ENCODE results near the gene NECTIN1.

Gene NECTIN1

DNA sequence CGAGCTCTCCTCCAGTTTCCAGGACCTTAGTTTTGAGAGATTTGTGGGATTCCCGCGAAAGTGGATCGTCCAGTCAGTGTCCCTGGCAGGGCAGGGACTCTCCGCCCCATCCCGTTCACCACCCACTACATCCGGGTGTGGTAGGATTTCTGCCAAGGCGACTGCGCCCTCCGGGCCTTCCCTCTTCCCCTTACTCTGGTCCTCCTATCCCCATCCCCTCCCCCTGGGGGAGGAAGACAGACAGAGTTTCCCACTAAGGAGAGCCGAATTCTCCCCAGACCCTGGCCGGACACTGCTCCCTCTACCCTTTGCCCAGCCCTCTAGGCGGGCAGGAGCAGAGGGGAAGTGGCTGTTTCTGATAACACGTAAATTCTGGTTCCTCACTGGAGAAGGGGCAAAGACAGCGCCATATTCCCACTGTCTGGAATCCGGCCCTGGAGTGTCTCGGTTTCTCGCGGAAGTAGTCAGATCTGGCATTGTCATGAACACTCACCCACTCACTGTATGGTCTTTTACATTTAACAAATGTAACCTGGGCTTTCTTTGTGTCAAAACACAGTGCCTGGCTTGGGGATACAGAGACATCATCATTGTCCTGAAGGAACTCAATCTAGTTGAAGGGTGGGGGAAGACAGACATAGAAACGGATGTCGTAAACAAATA lies 1.1 kb upstream of the NECTIN1 start:
- DNase-seq = no peak

DNA sequence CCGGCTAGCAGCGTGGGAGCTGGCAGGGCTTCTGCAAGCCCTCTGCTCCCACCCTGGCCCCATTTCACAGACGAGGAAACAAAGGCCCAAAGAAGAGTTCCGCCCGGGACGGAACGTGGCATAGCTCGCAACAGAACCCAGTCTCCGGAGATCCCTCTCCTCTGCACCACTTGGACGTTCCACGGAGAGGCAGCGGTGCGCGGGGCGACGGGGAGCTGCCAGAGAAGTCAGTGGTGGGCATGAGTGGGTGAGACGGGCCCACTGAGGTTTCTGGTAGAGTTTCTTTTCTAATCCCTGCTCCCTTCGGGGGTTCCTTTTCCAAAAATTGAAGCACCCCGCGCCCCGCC lies 554 bp upstream of the NECTIN1 start:
- no peak for DNase-seq

DNA sequence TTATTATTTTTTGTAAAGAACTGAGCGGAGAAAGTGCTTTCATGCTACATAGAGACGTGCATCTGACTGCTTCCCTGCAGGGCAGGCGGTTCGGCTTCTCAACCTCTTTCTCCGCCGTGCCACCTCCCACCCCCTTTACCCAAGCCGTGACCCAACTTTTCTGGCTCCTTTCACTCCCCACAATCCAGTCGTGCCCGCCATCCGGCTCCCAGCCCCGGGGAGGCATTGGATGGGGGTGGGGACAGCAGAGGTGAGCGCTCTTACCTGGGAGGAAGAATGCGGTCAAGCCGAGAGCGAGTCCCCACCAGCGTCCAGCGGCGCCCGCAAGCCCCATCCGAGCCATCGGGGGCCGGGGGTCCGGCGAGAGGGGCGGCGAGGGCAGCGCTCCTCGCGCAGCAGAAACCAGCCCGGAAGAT lies 781 bp downstream of the NECTIN1 start:
- no peak for DNase-seq

DNA sequence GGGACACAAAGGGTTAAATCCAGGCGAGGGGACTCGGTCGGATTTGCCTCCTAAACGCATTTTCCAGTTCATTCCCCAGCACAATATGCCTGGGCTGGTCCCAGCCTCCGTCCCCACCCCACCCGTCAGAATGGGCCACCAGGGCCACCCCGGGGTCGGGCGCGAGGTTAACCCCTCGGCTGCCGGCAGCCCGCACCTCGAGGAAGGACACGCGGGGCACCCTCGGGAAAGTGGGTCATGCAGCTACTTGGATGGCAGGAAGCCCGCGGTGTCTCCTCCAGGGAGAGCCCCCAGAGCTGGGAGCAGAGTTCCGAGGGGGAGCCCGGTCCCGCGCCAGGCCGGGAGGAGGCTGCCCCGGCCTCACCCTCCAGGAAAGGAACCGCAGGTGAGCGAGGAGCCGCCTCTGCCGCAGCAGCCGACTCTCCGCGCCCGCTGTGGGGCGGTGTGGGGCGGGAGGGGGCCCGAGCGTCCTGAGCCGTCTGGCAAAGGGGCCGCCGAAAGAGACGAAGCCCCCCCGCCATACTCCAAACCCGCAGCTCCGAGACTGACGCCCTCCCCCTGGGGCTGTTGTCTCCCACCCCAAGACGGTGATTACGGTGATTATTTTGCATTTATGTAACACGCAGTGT lies 1.4 kb downstream of the NECTIN1 start:
- peak in 2 of 5 donors; percentile 12 to 22 for DNase-seq

DNA sequence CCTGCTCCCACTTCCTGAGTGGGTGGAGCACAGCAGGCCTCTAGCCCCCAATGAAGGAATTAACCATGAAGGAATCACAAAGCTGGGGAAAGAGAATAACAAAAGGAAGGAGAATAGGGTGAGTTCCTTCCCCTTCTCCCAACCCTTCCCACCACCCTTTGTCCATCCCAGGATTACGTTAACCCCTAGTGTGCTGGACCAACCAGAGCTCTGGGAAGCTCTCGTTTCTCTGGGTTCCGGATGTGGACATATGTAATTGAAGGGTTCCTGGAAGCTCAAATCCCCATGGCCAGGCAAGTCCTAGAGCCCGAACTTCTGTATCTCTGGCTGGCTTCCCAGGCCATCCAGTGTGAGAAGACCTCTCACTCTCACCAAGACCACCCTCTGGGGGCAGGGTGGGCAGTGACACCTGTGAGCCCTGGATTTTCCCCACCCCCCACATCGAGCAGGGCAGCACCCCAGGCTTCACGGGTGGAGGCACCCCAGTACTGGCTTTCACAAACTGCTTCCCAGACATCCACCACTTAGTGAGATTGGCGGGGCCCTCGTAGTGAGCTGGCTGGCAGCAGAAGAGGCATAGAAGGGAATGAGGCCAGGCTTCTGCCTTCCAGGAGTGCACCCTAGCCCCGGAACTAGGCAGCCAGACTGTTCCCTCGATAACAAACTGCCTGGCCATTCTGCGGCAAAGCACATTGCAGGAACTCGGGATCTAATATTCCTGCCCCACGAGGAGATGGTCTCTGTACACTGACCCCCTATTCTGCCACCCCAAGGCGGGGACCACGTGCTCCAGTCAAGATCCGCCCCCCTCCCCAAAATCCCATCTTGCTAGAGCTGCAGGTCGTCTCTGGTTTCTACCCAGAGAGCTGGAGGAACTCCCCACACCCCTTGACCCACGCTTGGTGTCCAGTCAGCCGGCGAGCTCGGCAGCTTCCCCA lies 2.1 kb downstream of the NECTIN1 start:
- no peak for DNase-seq

DNA sequence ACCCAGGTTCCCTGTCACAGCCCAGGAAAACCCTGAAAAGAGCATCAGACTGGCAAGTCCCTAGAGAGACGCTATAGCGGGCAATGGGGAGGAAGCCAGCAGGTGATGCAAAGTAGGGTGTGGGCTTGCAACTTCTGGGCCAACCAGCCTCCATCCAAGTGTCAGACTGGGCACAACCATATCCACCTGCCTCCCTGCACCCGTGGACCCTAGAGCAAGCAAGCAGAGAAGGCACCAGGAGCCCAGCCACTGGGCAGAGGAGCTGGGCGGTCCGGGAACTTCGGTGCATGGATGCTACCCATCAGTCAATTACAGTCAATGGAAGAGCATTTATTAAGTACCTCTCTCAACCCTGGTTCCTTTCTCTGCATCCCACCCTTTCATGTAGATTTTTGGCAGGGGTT lies 2.8 kb downstream of the NECTIN1 start:
- no peak for DNase-seq

DNA sequence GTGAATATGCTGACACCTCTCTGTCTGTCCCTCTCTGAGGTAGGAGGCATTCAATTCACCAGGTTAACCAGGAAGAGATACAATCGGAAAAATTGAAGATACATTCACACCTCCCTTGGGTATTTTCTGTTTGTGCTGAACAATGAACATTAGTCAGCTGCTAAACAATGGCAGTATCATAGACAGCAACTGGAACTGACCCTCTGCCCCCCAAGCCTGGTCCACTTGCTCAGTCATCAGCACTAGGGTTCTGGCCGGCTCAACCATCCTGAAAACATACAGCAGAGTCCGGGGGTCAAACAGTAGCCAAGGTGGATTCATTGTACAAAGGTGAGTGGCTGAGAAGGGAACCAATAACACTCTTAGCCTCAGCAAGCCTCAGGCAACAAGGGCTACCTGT lies 4.0 kb downstream of the NECTIN1 start:
- DNase-seq = no peak

DNA sequence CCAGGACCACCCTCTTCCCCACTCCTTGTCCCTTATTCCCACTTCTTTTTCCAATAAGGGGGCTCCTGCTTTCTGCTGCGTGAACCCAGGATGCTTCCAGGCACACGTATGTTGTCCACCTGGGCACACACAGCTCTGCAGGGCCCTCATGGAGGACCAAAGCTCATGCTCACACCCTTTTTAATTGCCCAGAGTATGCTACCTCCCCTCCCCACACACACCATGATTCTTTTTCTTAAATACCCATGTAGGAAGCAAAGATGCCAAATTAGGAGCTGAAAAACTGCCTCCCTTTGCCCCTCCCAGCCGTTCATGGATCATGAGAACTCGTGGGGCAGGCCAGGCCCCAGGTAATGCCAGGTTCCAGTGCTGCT lies 5.1 kb downstream of the NECTIN1 start:
- no peak for DNase-seq

DNA sequence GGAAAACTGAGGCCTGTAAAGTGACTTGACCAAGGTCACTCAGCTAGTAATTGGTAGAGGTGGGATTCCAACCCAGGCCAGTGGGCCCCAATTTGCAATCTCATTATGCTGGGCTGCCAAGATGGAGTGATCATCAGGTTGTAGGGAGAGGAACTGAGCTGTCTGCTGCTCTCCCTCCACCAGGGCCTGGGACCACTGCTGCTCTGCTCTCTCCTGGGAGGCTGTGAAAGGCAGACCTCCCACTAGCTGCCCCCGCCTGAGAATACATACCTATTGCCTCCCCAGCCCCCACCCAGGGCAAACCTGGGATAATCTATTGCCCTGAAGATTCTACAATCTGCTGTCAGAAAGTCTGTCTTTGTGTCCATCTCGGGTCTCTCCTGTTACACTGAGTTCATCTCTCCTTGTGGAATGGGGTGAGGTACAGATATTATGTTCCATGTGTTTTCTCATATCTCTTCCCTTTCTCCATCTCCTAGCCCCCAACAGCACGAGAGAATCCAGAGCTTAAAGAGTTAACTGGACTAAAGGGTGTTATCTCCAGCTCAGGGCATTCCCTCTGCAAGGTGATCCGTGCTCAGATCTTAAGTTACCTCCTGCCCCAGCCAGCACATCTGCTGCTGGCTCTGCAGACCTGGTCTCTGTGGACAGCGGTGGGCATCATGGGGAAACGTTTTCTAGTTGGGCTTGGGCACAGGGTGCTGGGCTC lies 5.6 kb downstream of the NECTIN1 start:
- no peak for DNase-seq

DNA sequence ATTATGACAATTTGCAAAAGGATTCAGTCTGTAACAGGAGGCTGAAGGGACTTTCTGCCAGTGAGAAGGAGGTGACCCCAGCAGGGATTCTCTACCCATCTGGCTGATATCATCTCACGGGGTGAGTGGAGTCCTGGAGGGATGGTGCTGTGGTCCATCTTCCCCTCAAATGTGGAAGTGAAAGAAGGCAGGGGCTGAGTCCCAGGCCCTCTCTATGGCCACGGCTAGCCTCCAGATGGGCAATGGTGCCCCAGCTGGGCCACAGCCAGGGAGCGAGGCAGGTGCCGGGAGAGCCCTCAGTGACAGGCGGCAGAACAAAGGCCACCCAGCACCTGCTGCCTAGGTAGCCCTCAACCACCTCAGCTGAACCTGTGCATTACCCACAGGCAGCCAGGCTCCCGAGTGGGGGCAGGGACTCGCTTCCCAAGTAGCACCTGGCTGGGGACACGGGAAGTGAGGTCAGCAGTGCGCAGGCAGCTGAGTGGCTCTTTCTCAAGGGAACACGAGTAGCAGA lies 6.7 kb downstream of the NECTIN1 start:
- DNase-seq = no peak

DNA sequence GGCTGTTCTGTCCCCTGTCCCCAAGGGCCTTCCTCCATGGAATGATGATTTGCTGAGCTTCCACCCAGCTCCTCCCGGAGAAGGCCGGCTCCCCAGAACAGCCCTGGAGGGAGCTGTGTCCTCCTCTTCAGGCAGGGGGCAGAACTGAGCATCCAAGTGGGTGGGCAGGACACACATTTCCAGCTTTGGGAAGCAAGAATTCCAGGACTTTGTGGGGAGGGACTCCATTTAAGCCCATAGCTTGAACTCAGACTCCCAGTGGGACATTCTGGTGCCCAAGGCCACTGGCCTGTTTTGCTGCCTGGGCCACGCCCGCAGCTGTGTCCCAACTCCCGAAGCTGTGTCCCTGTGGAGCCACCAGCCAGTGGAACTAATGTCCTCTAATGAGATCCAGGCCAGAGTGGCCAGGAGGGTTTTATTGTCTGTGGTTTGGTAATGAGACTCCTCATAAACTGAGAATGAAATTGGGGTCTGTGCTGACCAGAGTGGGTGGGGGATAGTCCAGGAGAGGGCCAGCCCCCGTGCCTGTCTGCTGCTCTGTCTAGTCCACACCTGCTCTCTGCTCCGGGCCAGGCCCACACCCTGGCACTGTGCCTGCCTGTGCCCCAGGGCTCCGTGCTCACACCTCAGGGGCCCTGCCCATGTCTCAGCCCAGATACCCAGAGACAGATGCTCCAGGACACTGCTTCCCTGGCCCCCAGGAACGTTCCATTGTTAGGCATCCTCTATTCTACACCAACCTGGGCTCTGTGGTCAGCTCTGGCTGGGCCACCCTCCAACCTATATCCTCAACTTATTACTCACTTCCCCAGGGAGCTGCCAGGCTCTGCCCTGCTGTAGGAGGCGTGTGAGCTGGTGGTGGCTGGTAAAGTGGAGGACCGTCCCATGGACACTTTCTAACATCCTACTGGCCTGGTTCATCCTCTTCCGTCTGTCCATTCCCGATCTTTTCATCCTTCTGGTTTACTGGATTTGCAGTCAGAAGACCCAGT lies 7.6 kb downstream of the NECTIN1 start:
- no peak for DNase-seq

DNA sequence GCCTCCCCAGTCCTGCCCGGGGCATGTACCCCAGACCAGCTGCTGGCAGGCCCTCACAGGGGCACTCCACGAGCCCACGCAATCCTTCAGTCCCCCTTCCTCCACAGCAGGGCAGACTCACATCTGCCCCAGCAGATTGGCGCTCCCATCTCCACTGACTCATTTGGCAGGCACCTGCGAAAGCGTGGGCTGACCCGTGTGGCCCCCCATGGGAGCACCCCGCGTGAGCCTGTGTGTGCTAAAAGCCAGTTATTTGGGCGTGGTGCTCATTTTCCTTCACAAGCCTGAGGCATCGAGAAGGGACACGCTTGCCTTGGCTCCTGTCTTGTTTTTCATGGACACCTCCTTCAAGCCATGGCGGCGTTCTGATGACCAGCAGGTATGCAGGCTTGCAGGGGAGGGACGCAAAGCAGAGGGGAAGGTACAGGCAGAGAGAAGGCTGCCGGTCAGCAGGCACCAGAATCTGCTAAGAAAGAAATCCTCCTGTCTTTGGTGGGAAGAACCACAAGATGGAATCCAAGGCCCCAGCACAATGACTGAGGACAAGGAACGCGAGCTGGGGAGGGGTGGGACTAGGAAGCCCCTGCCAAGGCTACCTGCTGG lies 8.6 kb downstream of the NECTIN1 start:
- no peak for DNase-seq

DNA sequence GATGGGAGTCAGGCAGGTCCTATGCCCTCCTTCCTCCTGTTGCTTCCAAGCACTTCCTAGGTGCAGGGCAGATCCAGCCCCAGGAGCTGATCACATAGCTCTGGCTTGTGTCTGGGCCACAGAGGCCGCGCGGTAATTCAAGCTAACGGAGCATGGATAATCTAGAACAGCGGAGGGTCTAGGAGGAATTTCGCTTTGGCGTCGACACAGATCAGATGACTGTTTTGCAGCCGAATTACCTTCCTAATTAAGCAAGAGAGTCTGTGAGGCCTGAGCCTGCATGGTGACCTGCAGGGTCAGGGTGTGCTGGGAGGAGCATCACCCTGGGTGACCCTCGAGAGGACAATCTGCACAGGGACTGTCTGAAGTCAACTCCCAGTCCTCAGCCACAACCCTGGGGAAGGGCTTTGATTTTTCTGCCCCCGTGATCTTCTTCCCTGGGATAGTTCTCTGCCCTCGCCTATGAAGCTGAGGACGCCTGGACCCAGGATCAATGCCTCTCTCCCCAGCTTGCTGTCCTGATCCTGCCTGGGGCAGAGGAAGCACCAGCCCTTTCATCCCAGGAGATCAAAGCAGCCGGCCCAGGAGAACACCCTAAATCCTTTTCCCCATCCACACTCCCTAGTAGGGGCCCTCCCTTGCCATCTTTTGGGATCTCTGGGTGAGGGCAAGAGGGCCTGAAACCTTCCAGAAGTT lies 11.0 kb downstream of the NECTIN1 start:
- no peak for DNase-seq

DNA sequence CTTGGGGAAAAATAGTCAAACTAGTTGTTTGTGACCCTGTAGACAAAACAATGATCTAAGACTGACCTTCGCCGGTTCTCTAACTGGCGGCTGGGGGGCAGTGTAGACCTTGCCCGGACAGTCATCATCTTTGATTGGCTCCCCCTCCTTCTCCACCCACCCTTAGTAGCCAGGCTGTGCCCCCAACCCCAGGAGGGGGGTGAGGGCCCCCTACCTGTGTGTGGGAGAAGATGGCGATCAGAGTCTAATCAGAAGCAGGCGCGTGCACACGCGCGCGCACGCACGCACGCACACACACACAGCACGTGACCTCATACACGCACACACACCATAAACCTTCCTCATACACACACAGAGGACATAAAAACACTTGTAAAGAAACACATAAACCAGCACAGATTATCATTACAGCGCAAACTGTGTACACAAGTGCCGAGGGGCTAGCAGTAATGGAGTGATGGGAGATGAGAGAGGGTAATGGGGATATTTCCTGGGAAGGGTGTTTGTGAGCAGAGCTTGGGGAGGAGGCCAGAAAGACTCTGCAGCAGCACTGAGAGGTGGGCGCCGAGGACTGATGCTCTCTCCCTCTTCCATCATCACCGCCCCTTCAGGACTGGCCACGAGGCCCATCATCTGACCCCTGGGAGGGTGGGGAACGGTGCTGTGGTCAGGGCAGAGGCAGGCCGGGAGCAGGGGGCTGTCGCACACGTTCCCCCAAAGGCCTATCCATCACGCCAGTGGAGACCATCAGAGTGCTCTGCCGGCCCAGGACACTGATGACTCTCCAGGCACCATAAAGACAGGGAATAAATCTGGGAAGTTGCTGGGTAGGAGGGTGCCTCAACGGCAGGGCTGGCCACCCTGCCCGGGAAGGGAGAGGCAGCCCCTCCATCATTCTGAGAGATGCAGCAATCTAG lies 12.2 kb downstream of the NECTIN1 start:
- DNase-seq = no peak

DNA sequence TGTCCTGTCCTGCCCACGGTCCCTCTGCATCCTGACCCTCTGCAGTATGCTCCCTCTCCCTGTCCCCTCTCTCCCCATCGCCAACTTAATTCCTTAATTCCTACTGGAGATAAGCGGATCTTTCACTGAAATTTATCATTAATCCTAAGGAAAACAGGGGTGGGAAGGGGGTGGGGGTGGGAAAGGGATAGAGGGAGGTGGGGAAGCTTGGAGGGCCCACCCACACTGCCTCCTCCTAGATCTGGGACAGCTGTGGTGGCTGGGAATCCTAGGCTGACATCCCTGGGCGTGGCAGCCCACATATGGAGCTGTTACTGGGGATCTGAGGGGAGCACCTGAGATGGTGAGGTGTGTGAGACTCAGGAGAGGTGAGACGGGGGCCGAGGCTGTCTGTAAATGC lies 14.4 kb downstream of the NECTIN1 start:
- DNase-seq = no peak

DNA sequence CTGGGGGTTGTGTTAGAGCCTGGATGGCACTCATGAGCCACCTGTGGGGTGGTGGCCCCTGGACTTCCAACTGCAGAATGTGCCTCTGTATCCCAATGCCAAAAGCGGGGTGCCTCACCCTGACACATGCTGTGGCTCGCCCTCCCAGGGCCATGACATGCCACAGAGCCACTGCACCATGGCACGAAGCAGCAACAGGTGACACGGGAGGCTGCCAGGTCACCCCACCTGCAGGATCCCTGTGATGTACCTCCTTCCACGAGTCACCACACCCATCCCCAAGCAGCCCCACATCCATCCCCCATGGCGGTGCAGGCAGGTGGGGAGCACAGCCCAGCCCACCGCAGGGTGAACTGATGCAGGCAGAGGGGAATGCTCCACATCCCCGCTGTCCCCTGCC lies 14.8 kb downstream of the NECTIN1 start:
- DNase-seq = no peak

DNA sequence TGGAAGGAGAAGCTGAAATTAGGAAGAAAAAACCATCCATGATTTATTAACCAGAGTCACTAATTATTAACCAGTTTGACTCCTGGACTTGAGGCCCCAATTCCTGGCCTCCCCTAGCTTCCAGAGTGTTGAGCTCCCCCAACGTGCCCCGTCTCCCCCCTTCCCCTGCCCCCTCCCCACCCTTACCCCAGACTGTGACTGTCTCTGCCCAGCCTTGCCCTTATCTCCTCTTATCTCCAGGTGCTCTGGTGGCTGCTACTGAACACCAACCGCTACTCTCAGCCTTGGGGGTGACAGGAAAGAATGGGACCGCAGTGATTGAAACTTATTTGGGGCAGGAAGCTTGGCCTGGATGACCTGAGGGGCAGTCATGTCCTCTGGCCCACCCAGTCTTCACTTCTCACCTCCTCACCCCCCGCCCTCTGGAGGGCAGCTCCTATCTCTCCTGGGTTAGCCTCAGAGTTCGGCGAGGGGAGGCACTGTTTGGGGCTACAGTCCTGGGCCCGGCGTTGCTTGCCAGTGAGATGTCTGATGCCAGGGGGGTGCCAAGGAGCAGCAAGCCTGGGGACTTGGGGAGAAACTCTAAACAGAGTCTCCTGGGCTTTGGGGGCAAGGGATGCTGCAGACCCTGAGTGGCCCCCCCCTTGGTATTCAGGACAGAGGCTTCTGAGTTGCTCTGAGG lies 15.5 kb downstream of the NECTIN1 start:
- no peak for DNase-seq

DNA sequence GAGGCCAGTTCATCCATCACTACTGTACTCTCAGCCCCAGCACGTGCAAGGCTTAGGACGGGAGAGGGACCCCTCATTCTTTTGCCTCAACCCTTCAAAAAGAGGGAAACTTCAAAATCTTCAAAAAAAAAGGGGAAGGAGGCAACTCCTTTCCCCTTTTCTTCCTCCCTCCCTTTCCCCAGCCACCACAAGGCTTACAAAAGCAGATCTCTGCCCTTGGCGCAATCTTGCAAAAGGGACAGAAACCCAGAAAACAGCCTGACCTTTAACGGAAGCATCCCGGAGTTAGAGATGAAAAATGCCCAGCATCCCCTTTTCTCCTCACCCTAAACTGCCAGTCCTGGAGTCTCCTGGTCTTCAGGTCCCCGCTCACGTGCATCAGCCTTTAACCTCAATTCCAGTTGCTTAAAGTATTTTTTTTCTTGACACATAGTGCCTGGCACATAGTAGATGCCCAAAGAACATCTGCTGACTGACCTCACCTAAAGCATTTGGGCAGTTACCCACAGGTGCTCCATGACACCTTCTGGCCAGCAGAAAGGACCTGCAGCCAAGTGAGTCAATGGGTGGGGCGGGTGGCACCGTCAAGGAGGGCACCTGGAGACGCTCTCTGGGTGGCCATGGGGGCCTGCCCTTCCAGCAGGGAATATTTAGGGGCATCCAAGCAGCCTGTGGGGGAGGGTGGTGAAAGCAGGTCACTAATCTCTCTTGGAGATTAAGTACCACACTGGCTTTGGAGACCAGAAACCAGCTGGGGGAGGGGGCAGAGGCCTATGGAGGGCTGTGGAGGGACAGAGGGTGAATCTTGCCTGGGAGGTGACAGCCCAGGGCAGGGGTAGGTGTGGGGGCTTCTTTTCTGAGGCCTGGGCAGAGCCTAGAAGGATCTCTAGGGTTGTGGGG lies 16.3 kb downstream of the NECTIN1 start:
- no peak for DNase-seq

All from T-helper 1 cell (primary cell).